GM19463 (cell line): ENCODE data around the gene THRA.

ENCODE experiments used
- ATAC-seq: cut with Tn5 transposase; IDR thresholded peaks from one replicate; pipeline ENCODE4 v1.9.1; 2021; ENCODE audit warnings: mild to moderate bottlenecking, moderate library complexity; ENCODE audit not compliant: unreplicated experiment

Gene THRA

GRCh38 chr17:40075942-40076498 is 13.3 kb downstream of the THRA start:
- ATAC-seq, result no peak

- ATAC-seq, result no peak
These were observed 13.8 kb downstream of the THRA start for GRCh38 chr17:40076591-40076990.

- ATAC-seq, result no peak
These were observed 16.8 kb downstream of the THRA start for GRCh38 chr17:40079545-40079944.

GRCh38 chr17:40084477-40084876 is 21.7 kb downstream of the THRA start:
- no peak for ATAC-seq

GRCh38 chr17:40086150-40087044 is 23.6 kb downstream of the THRA start:
- ATAC-seq, result no peak

GRCh38 chr17:40087049-40087794 is 24.5 kb downstream of the THRA start:
- ATAC-seq, result no peak

GRCh38 chr17:40087903-40088718 is 25.3 kb downstream of the THRA start:
- no peak for ATAC-seq

GRCh38 chr17:40089077-40089895 is 26.5 kb downstream of the THRA start:
- ATAC-seq, result no peak

GRCh38 chr17:40090237-40091119 is 27.7 kb downstream of the THRA start:
- ATAC-seq, result no peak

- ATAC-seq, result no peak
These were observed 29.1 kb downstream of the THRA start for GRCh38 chr17:40091691-40092397.

- no peak for ATAC-seq
These were observed 29.8 kb downstream of the THRA start for GRCh38 chr17:40092581-40092980.

- no peak for ATAC-seq
These were observed 30.3 kb downstream of the THRA start for GRCh38 chr17:40093005-40093579.

GRCh38 chr17:40093580-40094201 is 30.9 kb downstream of the THRA start:
- ATAC-seq, result no peak

GRCh38 chr17:40094874-40095273 is 32.1 kb downstream of the THRA start:
- no peak for ATAC-seq

- ATAC-seq, result no peak
These were observed 32.7 kb downstream of the THRA start for GRCh38 chr17:40095351-40095943.

GRCh38 chr17:40095944-40096791 is 33.4 kb downstream of the THRA start:
- peak; percentile 43 for ATAC-seq
